NB4 (cell line): Measurements from ENCODE around the gene PLCXD1.

Experiments
- DNase-seq: peaks from one replicate; pipeline ENCODE4 v3.0.0; 2010; ENCODE audit warnings: low read depth
- H3K4me3 ChIP-seq: one replicate; pipeline ENCODE4 v1.5.1; 2011; ENCODE audit warnings: mild to moderate bottlenecking, low read depth, low read length, moderate library complexity
- MYC ChIP-seq: IDR thresholded peaks from 2 replicates; pipeline ENCODE4 v1.6.1; 2011; ENCODE audit warnings: low read depth, low read length

Gene PLCXD1

DNA sequence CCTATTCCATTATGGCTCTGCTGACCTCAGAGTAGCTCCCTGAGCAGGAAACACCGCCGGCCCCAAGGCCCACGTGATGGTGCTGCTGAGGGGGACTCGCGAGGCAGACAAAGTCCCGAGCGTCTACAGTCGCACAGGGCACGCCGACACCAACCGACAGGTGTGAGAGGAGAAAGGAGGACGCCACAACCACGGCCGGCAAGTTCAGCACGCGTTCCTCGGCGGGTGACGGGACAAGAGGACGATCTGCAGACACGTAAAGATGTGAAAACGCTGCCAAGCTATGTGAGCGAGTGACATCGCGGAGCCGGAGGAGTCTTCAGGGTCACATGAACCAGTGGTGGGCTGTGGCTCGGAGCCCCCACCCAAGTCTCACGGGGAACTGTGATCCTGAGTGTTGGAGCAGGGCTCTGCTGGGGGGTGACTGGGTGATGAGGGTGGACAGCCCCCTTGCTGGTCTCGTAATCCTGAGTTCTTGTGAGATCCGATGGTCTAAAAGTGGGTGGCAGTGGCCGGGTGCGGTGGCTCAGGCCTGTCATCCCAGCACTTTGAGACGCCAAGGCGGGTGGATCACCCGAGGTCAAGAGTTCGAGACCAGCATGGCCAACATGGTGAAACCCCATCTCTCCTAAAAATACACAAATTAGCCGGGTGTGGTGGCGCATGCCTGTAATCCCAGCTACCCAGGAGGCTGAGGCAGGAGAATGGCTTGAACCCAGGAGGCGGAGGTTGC, 71.6 kb downstream of the PLCXD1 start:
- TF ChIP-seq MYC, result no peak
- DNase-seq, result no peak

More for the DNA sequence above, 71.6 kb downstream of the PLCXD1 start:
- H3K4me3 ChIP-seq, result no peak overlapping the region
